HepG2 (cell line): ENCODE data around the gene PIK3C2B.

ENCODE experiments used
- NCOA1 ChIP-seq: sonication (generic); formaldehyde crosslinking; IDR thresholded peaks from 2 replicates; pipeline ENCODE4 v1.9.0; 2021; ENCODE audit warnings: missing genetic modification reagents
- RELA ChIP-seq: sonication (generic); formaldehyde crosslinking; IDR thresholded peaks from 2 replicates; pipeline ENCODE4 v1.4.0; 2020; ENCODE audit warnings: missing genetic modification reagents
- SMC3 ChIP-seq: IDR thresholded peaks from 2 replicates; pipeline ENCODE4 v1.6.1; 2011; ENCODE audit warnings: low read length, improper control_type of control experiment
- SYNCRIP ChIP-seq: fragments of 200-400 bp; formaldehyde crosslinking; IDR thresholded peaks from 2 replicates; pipeline ENCODE4 v1.6.1; 2018; ENCODE audit warnings: mild to moderate bottlenecking, low read depth, low read length; ENCODE audit not compliant: insufficient read depth
- TAF1 ChIP-seq: sonication (generic); formaldehyde crosslinking; IDR thresholded peaks from 2 replicates; pipeline ENCODE4 v1.4.0; 2020; ENCODE audit warnings: missing genetic modification reagents

GRCh38 chr1:204457666-204458065, 36.9 kb downstream of the PIK3C2B start:
- TF ChIP-seq RELA (no peak), TAF1 (CRISPR knock-in tag) (no peak), SMC3 (no peak), NCOA1 (CRISPR knock-in tag) (no peak), SYNCRIP (no peak)
